Astrocyte of the hippocampus (primary cell): Measurements from ENCODE around the gene ASAH2B.

Experiments
- DNase-seq: peaks from one replicate; pipeline ENCODE4 v3.0.0; 2011; ENCODE audit warnings: low read depth, low spot score

ASAH2B gene

GRCh38 chr10:50798297-50798696, 58.6 kb downstream of the ASAH2B start:
- DNase-seq, result no peak

GRCh38 chr10:50799595-50799994, 59.9 kb downstream of the ASAH2B start:
- DNase-seq, result no peak

DNA sequence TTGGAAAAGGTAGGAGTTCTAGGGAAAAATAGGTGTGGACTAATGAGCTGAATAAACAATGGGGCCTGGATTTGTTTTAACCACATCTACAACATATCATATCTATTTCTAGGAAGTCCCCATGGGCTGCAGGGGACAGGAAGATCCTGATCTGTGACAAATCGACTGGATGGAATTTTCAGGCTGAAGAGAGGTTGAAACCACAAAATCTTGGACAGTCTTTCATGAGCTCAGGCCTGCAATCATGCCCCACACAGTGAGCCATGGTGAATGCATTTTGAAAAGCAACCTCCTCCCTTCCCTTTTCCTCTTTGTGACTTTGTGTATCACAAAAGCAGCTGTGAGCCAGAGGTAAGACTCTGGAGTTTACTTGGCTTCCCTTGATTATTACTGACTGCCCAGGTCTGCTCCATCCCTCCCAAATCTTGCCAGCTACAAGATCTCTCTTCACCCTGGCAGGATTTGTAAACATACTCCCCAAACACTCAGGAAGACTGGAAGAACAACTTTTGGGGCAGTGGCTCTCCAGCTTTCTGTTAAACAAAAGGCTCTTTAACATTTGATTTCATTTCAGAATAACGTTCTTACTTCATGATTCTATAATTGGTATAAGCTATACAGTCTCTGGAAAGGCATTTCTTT, 66.4 kb downstream of the ASAH2B start:
- no peak for DNase-seq

DNA sequence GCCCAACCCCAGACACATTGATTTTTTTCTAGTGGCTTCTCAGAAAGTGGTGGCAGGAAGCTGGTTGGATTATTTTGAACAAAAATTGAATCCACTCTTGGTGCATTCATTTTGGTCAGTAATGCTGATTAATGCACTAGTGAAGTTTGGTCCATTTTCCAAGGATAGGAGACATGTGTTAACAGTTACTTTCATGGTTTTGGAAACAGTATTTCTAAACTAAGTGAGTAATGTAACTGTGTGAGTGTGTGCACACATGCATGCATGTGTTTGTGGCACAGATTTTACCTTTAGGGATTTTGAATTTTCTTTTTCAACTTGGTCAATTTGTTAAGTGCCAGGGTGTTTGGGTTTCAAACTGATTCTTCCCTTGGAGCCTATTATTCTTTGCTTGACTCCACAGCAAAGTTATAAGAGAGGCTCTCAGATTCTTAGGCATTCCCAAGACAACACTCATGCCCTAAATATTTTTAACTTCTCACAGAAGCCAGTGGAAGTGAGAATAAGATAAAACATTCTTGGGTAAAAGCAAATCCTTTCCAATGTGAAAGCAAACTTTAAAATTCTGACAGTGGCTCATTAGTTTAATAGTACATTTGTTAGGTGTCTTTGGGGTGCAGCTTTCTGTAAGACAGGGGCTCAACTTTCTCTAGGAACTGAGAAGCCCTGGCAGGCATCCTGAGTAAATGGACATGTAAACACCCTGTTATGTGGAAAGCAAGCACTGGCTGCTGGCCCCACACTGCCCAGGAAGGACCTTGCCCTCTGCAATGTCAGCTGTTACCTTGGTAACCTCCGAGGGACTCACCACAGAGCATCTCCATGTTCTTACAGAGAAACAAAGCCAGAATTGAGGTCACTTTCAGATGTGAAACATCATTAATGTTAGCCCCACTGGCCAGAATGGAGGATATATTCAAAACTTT, 68.4 kb downstream of the ASAH2B start:
- DNase-seq, result peak; percentile 26
